HG02759 (cell line): ENCODE results near the gene FAHD2A.
"Not testable (repeated sequence)": the region's sequence is repeated elsewhere in the genome, so short reads cannot be mapped to it uniquely, and the experiment has no call there.

Experiments used
- ATAC-seq: cut with Tn5 transposase; IDR thresholded peaks from one replicate; pipeline ENCODE4 v1.9.1; 2021; ENCODE audit warnings: mild to moderate bottlenecking, moderate library complexity; ENCODE audit not compliant: unreplicated experiment

The FAHD2A gene

DNA sequence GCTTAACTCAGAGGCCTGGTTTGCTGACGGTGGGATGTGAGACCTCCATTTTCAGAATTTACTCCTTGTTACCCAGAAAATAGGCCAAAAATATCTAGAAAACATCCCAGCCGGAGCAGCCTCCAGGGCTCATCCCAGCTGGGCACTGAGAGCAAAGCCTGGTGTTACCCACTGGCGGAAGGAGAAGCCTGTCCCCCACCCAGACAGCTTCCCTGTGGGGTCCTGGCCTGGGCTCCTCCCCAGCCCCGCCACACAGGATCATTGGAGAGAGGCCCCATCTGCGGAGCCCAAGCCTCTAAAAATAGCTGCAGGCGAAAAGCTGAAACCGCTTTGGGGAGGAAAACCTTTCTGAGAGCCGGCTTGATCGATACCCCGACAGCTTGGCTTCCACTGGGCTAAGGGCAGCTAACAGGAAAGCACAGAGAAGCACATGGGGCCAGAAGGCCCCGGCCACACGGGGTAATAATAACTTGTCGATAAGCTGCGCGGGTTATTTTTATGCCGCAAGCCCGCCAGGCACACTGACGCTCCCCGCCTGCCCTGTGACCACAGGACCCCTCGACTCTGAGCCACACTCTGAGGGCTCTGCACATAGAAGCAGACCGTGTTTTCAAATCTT is 26.9 kb upstream of the FAHD2A start:
- no peak for ATAC-seq

DNA sequence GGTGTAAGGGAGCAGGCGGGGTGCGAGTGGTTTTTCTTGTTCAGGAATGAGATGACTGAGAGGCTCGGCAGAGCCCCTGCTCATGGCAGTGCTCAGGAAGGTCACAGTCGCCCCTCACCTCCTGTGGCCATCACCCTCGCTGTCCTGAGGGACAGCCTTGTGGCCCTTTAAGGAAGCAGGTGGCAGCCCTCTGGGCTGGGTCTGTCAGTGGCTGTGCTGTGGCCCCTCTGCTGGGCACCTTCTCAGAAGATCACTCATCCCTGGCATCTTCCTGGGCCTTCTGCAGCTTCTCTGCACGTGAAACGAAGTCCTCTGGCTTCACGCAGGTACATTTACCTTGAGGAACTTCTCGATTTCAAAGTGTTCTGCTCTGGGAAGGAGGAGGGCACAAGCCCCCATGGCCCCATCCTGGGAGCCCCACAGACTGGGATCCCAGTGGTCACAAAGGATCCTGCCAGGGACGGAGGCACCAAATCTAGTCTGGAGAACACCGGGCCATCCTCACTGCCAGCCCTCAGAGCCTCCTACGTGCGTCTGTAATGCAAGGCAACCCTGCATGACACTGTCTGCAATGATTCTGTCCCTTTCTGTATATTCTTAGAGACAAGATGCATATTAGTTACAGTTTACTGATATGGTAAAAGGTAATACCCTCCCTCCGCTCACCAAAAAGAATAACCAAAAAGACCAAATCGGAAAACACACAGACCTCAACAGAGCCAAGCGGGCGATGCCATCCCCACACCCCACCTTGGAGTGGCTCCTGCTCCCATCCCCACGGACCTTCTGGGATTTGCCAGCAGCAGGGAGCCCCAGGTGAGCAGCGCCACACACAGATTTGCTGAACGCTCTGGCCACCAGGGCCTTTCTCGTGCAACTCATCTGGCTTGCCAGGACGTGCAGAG is 25.9 kb upstream of the FAHD2A start:
- no peak for ATAC-seq

DNA sequence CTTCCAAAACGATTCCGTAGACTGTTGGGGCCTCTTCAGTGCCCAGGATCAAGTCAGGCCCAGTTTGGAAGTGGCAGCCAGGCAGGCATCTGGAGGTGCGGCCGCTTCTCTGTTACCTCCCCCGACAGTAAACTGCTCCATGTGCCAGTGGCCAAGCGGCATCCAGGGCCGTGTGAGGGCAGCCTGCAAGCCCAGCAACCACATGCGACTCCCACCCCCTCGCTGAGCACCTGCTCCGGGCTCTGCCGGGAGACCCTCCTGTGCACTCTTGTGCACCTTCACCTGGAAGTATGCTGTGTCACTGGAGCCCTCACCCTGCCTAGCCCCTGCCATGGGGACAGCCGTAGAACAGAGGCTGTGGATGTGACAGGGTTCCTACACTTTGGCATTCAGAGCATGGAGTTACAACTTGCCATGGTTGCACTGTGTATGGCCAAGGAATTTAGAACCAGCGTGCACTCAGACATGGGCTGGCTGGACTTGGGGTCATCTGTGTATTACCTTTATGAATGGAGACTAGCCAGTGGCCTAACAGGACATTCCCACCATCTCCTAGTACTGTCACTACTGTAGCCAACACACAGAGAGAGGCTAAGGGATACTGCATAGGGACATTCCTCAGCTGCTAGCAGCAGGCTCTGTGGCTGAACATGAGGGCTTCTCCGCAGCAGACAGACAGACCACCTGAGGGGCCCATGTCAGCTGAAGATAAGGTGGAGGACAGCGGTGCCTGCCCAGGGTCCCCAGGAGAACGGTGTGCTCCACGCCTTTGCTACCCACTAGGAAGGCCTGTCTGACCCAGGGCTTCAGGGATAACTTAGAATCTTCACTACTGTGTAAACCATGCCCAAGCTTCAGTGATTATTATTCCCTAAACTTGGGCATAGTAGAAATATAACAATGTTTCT is 25.0 kb upstream of the FAHD2A start:
- ATAC-seq: no peak

- ATAC-seq: not testable (repeated sequence)
These were observed 24.2 kb upstream of the FAHD2A start for GRCh38 chr2:95378281-95378680.

DNA sequence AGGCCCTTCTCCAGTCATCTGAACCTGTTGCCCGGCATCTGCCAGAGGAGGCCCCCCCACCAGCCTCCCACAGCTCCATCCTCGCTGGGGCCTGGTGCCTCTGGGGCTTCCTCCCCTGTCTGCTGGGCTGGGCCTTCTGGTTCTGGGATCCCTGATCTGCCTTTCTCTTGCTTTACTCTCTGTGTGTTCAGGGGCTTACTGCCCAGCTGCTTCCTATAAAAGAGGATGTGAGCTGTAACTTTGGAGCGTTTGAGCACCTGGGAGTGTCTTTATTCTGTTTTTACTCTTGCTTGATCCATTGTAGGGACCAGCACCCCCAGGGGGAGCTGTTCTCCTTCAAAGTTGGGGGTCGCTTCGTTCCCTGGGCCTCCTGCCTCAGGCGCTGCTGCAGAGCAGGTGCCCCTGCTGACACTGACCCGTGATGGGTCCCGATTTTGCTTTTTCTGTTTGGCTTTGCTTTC is 23.1 kb upstream of the FAHD2A start:
- no peak for ATAC-seq

DNA sequence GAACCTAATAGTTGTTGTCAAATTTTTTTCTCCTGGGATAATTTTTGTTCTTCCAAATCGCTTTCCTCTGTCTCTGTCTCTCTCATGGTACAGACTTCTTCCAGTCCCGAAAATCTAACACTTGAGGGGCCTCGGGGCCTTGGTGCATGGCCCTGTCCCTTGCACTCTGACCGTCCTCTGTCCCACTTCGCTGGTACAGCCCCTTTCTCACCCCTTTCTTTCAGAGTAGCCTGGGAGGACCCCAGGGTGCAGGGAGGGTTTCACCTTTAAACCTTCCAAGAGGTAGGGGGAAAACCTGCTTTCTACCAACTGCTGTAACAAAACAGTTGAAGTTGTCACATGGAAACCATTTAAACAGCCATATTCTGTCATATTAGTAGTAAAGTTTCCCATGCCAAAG is 22.2 kb upstream of the FAHD2A start:
- ATAC-seq: no peak

DNA sequence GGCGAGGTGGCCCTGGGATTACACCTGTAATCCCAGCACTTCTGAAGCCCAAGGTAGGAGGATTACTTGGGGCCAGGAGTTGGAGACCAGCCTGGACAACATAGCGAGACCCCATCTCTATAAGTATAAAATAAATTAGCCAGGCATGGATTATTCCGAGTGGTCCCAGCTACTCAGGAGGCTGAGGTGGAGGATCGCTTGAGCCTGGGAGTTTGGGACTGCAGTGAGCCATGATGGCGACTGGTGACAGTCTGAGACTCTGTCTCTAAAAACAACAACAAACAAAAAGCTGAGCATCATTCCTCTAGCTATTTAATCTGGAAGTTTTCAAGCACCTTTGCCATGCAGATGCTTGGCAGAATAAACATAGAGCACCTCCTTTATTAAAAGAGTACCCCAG is 21.8 kb upstream of the FAHD2A start:
- no peak for ATAC-seq

- no peak for ATAC-seq
These were observed 21.0 kb upstream of the FAHD2A start for GRCh38 chr2:95381212-95382191.

DNA sequence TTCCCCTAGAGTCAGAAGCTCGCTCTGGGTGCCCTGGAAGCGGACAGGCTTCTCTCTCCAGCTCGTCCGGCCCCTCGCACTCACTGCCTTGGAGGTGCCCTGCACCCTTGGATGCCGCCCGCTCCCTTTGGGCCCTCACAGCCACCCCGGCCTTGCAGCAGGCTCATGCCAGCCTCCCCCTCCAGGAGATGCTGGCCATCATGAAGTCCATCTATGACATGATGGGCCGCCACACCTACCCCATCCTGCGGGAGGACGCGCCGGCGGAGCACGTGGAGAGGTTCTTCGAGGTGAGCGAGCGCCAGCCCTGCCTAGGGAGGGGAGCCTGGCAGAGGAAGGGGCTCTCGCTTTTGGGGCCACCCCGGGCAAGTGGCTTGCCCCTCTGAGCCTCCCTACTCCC is 20.3 kb upstream of the FAHD2A start:
- no peak for ATAC-seq

- no peak for ATAC-seq
These were observed 19.5 kb upstream of the FAHD2A start for GRCh38 chr2:95382686-95383634.

- ATAC-seq: no peak
These were observed 18.9 kb upstream of the FAHD2A start for GRCh38 chr2:95383635-95384027.

DNA sequence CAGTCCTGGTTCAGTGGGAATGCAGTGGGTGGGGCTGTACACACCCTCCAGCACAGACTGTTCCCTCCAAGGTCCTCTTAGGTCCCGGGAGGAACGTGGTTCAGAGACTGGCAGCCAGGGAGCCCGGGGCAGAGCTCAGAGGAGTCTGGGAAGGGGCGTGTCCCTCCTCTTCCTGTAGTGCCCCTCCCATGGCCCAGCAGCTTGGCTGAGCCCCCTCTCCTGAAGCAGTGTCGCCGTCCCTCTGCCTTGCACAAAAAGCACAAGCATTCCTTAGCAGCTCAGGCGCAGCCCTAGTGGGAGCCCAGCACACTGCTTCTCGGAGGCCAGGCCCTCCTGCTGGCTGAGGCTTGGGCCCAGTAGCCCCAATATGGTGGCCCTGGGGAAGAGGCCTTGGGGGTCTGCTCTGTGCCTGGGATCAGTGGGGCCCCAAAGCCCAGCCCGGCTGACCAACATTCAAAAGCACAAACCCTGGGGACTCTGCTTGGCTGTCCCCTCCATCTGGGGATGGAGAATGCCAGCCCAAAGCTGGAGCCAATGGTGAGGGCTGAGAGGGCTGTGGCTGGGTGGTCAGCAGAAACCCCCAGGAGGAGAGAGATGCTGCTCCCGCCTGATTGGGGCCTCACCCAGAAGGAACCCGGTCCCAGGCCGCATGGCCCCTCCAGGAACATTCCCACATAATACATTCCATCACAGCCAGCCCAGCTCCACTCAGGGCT is 17.5 kb upstream of the FAHD2A start:
- no peak for ATAC-seq

DNA sequence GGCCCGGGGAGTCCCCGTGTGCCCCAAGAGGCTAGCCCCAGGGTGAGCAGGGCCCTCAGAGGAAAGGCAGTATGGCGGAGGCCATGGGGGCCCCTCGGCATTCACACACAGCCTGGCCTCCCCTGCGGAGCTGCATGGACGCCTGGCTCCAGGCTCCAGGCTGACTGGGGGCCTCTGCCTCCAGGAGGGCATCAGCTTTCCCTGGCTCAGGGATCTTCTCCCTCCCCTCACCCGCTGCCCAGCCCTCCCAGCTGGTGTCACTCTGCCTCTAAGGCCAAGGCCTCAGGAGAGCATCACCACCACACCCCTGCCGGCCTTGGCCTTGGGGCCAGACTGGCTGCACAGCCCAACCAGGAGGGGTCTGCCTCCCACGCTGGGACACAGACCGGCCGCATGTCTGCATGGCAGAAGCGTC is 16.9 kb upstream of the FAHD2A start:
- ATAC-seq: no peak

DNA sequence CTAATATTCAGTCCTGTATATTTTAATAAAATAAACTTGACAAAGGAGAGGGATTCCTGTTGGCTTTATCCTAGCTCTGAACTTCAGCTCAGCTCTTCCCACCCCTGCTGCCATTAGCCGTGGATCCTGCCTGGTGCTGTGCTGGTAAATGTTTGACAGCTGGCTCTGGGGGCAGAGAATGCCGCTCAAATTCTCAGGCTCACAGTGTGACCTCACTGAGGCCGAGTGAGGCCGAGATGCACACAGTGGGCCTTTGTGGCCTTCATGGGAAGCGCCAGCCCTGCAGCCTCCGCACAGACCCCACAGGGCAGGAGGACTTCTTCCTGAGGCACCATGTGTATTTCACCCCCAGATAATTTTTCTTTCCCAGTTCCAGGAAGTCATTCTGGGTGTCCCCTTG is 16.5 kb upstream of the FAHD2A start:
- no peak for ATAC-seq

- ATAC-seq: no peak
These were observed 15.2 kb upstream of the FAHD2A start for GRCh38 chr2:95387358-95387757.

- ATAC-seq: no peak
These were observed 14.3 kb upstream of the FAHD2A start for GRCh38 chr2:95388091-95388692.

GRCh38 chr2:95388856-95389244 is 13.7 kb upstream of the FAHD2A start:
- peak; percentile 14 for ATAC-seq
